ENCODE measurements around the gene NRL. TPM values are rescaled to one million over a fixed set of nuclear protein-coding genes. Genes with fewer than 3 reads are reported as not detected.
A peak's percentile ranks its signal among the peaks of the same experiment; 100 is the strongest.
"Not testable (repeated sequence)": the region's sequence is repeated elsewhere in the genome, so short reads cannot be mapped to it uniquely, and the experiment has no call there.

Gene NRL
- polyA plus RNA-seq, 3 donors: 1.1 to 1.5 (median 1.3) TPM

GRCh38 chr14:24051789-24052655 is 62.7 kb downstream of the NRL start, which contains the start of gene CARMIL3:
Gene CARMIL3, plus strand, starts transcription at chr14:24052009. Its CDS starts 145 bp downstream, at chr14:24052154.
- H3K4me3 ChIP-seq (replicated peaks in 1 of 3; ENCODE audit: low read depth in 2 of 3, low read length in 3 of 3): peak within 1 kb of the TSS; percentile 59 to 86 (median 60)
- H3K9ac ChIP-seq (ENCODE audit: insufficient read depth, low read length, poor library complexity, severe bottlenecking): peak within 1 kb of the TSS; percentile 59
- H4K20me1 ChIP-seq (ENCODE audit: insufficient read depth, low read length): no peaks in the 10 kb centered on the region
- no peaks in the 10 kb centered on the region for H3K9me3 ChIP-seq (replicated peaks in 1 of 2; ENCODE audit: control insufficient read depth in 1 of 2, insufficient read depth in 1 of 2, low read length in 2 of 2)
- no peaks in the 10 kb centered on the region for H3K79me2 ChIP-seq (ENCODE audit: insufficient read depth, low read length)
- peak within 1 kb of the TSS in 1 of 2 donors; percentile 48 for H3K27ac ChIP-seq (ENCODE audit: low read depth in 1 of 2, low read length in 2 of 2)
- Mint-ChIP-seq H3K4me1 (peaks cover 46% of the 10 kb centered on the region), H3K27ac (peak within 1 kb of the TSS in 4 of 7 donors; percentile 23 to 49 (median 40)), H3K36me3 (peaks cover 0 to 2% of the 10 kb centered on the region in 2 donors), H3K9me3 (peaks cover 0 to 3% (median 0%) of the 10 kb centered on the region in 7 donors), H3K27me3 (ENCODE audit: low read depth in 3 of 3) (peaks cover 13 to 38% (median 22%) of the 10 kb centered on the region in 3 donors), H3K4me3 (peak within 1 kb of the TSS; percentile 85 to 90)
- WGBS (ENCODE audit: insufficient coverage): under 1% methylated on average over 88 of the region's 92 CpGs
- peak within 1 kb of the TSS; percentile 95 for H2AFZ ChIP-seq (ENCODE audit: insufficient read depth, low read depth, low read length, poor library complexity, severe bottlenecking)
- H3K4me1 ChIP-seq (ENCODE audit: control insufficient read depth in 1 of 2, insufficient read depth in 2 of 2, low read length in 2 of 2): peaks cover 39 to 47% of the 10 kb centered on the region in 2 donors
- peak within 1 kb of the TSS; percentile 100 for H3K4me2 ChIP-seq (replicated peaks; ENCODE audit: extremely low read depth, low read length, poor library complexity, severe bottlenecking)
- TF ChIP-seq CTCF (IDR thresholded peaks at IDR 0.05): no peak
- no peaks in the 10 kb centered on the region for H3K36me3 ChIP-seq (replicated peaks in 1 of 2; ENCODE audit: control insufficient read depth in 1 of 2, insufficient read depth in 2 of 2, low read length in 2 of 2)
- peak; percentile 23 to 51 (median 40) for DNase-seq
- intact Hi-C loops (cut with micrococcal nuclease): no loop called here
- peaks cover 0 to 19% of the 10 kb centered on the region in 2 donors for H3K27me3 ChIP-seq (ENCODE audit: control insufficient read depth in 2 of 2, insufficient read depth in 2 of 2, low read length in 2 of 2)

GRCh38 chr14:24051176-24051788 is 63.5 kb downstream of the NRL start:
- TF ChIP-seq CTCF (IDR thresholded peaks at IDR 0.05): no peak
- DNase-seq: peak in 2 of 3 donors; percentile 36 to 50
- Histone ChIP-seq H2AFZ (ENCODE audit: insufficient read depth, low read depth, low read length, poor library complexity, severe bottlenecking) (peak overlapping the region; percentile 95), H4K20me1 (ENCODE audit: insufficient read depth, low read length) (no peaks in the 10 kb centered on the region), H3K4me1 (ENCODE audit: control insufficient read depth in 1 of 2, insufficient read depth in 2 of 2, low read length in 2 of 2) (peaks cover 39 to 47% of the 10 kb centered on the region in 2 donors), H3K36me3 (replicated peaks in 1 of 2; ENCODE audit: control insufficient read depth in 1 of 2, insufficient read depth in 2 of 2, low read length in 2 of 2) (no peaks in the 10 kb centered on the region), H3K79me2 (ENCODE audit: insufficient read depth, low read length) (no peaks in the 10 kb centered on the region), H3K4me2 (replicated peaks; ENCODE audit: extremely low read depth, low read length, poor library complexity, severe bottlenecking) (peak overlapping the region; percentile 100), H3K9ac (ENCODE audit: insufficient read depth, low read length, poor library complexity, severe bottlenecking) (peak overlapping the region; percentile 59), H3K27ac (ENCODE audit: low read depth in 1 of 2, low read length in 2 of 2) (peak overlapping the region in 1 of 2 donors; percentile 48), H3K4me3 (replicated peaks in 1 of 3; ENCODE audit: low read depth in 2 of 3, low read length in 3 of 3) (peak overlapping the region; percentile 39 to 86 (median 59)), H3K27me3 (ENCODE audit: control insufficient read depth in 2 of 2, insufficient read depth in 2 of 2, low read length in 2 of 2) (peaks cover 0 to 19% of the 10 kb centered on the region in 2 donors), H3K9me3 (replicated peaks in 1 of 2; ENCODE audit: control insufficient read depth in 1 of 2, insufficient read depth in 1 of 2, low read length in 2 of 2) (no peaks in the 10 kb centered on the region)
- Mint-ChIP-seq H3K4me3 (peak overlapping the region; percentile 85 to 90), H3K27ac (peak overlapping the region in 2 of 7 donors; percentile 23 to 40), H3K9me3 (peaks cover 0 to 3% (median 0%) of the 10 kb centered on the region in 7 donors), H3K27me3 (ENCODE audit: low read depth in 3 of 3) (peaks cover 13 to 36% (median 22%) of the 10 kb centered on the region in 3 donors), H3K36me3 (peaks cover 0 to 2% of the 10 kb centered on the region in 2 donors), H3K4me1 (peaks cover 46% of the 10 kb centered on the region)
- intact Hi-C loops (cut with micrococcal nuclease): no loop called here
- WGBS (ENCODE audit: insufficient coverage): 0% methylated on average over 4 of the region's 20 CpGs

GRCh38 chr14:24050753-24051152 is 64.0 kb downstream of the NRL start:
- H3K9ac ChIP-seq (ENCODE audit: insufficient read depth, low read length, poor library complexity, severe bottlenecking); intact Hi-C loops (cut with micrococcal nuclease); H3K36me3 ChIP-seq (replicated peaks in 1 of 2; ENCODE audit: control insufficient read depth in 1 of 2, insufficient read depth in 2 of 2, low read length in 2 of 2); H3K4me3 ChIP-seq (replicated peaks in 1 of 3; ENCODE audit: low read depth in 2 of 3, low read length in 3 of 3); H4K20me1 ChIP-seq (ENCODE audit: insufficient read depth, low read length); H3K27ac ChIP-seq (ENCODE audit: low read depth in 1 of 2, low read length in 2 of 2); H2AFZ ChIP-seq (ENCODE audit: insufficient read depth, low read depth, low read length, poor library complexity, severe bottlenecking); H3K36me3 Mint-ChIP-seq; DNase-seq; H3K9me3 Mint-ChIP-seq; H3K9me3 ChIP-seq (replicated peaks in 1 of 2; ENCODE audit: control insufficient read depth in 1 of 2, insufficient read depth in 1 of 2, low read length in 2 of 2); H3K79me2 ChIP-seq (ENCODE audit: insufficient read depth, low read length); H3K4me2 ChIP-seq (replicated peaks; ENCODE audit: extremely low read depth, low read length, poor library complexity, severe bottlenecking): not testable (repeated sequence)
- Histone ChIP-seq H3K27me3 (ENCODE audit: control insufficient read depth in 2 of 2, insufficient read depth in 2 of 2, low read length in 2 of 2) (peaks cover 0 to 19% of the 10 kb centered on the region in 2 donors), H3K4me1 (ENCODE audit: control insufficient read depth in 1 of 2, insufficient read depth in 2 of 2, low read length in 2 of 2) (peaks cover 39 to 47% of the 10 kb centered on the region in 2 donors)
- H3K4me1 Mint-ChIP-seq: peaks cover 46% of the 10 kb centered on the region
- H3K27ac Mint-ChIP-seq: peak overlapping the region in 1 of 7 donors; percentile 23
- WGBS (ENCODE audit: insufficient coverage): 100% methylated on average over 1 of the region's 8 CpGs
- peak overlapping the region in 1 of 2 donors; percentile 90 for H3K4me3 Mint-ChIP-seq
- H3K27me3 Mint-ChIP-seq (ENCODE audit: low read depth in 3 of 3): peaks cover 13 to 36% (median 22%) of the 10 kb centered on the region in 3 donors

Measured in CD14-positive monocyte (primary cell).